Endothelial cell of umbilical vein (primary cell): ENCODE data around the gene IQCB1. TPM values are rescaled to one million over a fixed set of nuclear protein-coding genes. Genes with fewer than 3 reads are reported as not detected.

ENCODE experiments used
- BruUV-seq: library from RNA; stranded (reverse); fragments of 400-500 nt; replicated peaks from 2 replicates; lab custom pipeline; 2021; lab: Mats Ljungman, UMichigan
- CTCF ChIA-PET: fragments of 300-600, 350-600 bp; sonication (Branson Sonifier 250); formaldehyde crosslinking; loops from one replicate; lab custom pipeline; 2021; ENCODE audit warnings: antibody characterized with exemption, inconsistent platforms; lab: Charles Lee
- POLR2A ChIA-PET: fragments of 300-600, 350-600 bp; sonication (Branson Sonifier 250); formaldehyde crosslinking; loops from one replicate; lab custom pipeline; 2021; ENCODE audit warnings: antibody characterized with exemption, inconsistent platforms; lab: Charles Lee
- DNase-seq: peaks from one replicate; pipeline ENCODE4 v3.0.0-alpha.2; 2011; ENCODE audit warnings: low read depth, low spot score
- FAIRE-seq: peaks from 2 replicates; lab custom pipeline; 2011; peaks lifted over from hg19 to GRCh38; lab: Jason Lieb, UNC
- H2AFZ ChIP-seq: 2 replicates; pipeline ENCODE4 v1.6.0; 2012; ENCODE audit warnings: low read depth, low read length, control low read depth, inconsistent platforms
- H3K27ac ChIP-seq: 2 replicates; pipeline ENCODE4 v1.5.1; 2011; ENCODE audit warnings: low read depth, mild to moderate bottlenecking, control low read depth, low read length, moderate library complexity; ENCODE audit not compliant: insufficient read depth
- H3K27me3 ChIP-seq, 2 experiments: 2 replicates each; pipeline versions ENCODE4 v1.6.0 to v1.6.1; 2011; ENCODE audit warnings: low read length in 2 of 2, mixed read lengths in 1 of 2; ENCODE audit not compliant: control insufficient read depth in 2 of 2, insufficient read depth in 2 of 2
- H3K36me3 ChIP-seq, 2 experiments: 2 replicates in 1 of 2; 3 replicates in 1 of 2; pipeline ENCODE4 v1.5.1; 2011; ENCODE audit warnings: low read length in 2 of 2, mild to moderate bottlenecking in 1 of 2, moderate library complexity in 1 of 2; ENCODE audit not compliant: control insufficient read depth in 2 of 2, insufficient read depth in 2 of 2; ENCODE audit errors: extremely low read depth in 1 of 2
- H3K4me1 ChIP-seq: 3 replicates; pipeline ENCODE4 v1.5.1; 2011; ENCODE audit warnings: mild to moderate bottlenecking, low read length; ENCODE audit not compliant: control insufficient read depth, insufficient read depth; ENCODE audit errors: extremely low read depth
- H3K4me2 ChIP-seq: 2 replicates; pipeline ENCODE4 v1.6.1; 2011; ENCODE audit warnings: low read length, control low read depth, mixed read lengths; ENCODE audit not compliant: insufficient read depth
- H3K4me3 ChIP-seq, 3 experiments: fragments of 200-600 bp in 1 of 3; sonication (generic), shearing (Covaris generic) in 1 of 3; replicated peaks in 1 of 3; 2 replicates each; pipeline ENCODE4 v1.5.1; 2011 to 2016; ENCODE audit warnings: control low read depth in 3 of 3, low read length in 3 of 3, mild to moderate bottlenecking in 2 of 3, inconsistent platforms in 1 of 3, low read depth in 1 of 3, moderate library complexity in 1 of 3; ENCODE audit not compliant: insufficient read depth in 1 of 3
- H3K79me2 ChIP-seq: 2 replicates; pipeline ENCODE4 v1.6.0; 2012; ENCODE audit warnings: low read length, inconsistent platforms; ENCODE audit not compliant: control insufficient read depth, insufficient read depth
- H3K9ac ChIP-seq: replicated peaks from 2 replicates; pipeline ENCODE3; 2011; ENCODE audit warnings: low read length, control low read depth; ENCODE audit not compliant: insufficient read depth; ENCODE audit errors: extremely low read depth
- H3K9me1 ChIP-seq: replicated peaks from 3 replicates; pipeline ENCODE4 v1.6.0; 2011; ENCODE audit warnings: mild to moderate bottlenecking, low read length; ENCODE audit not compliant: control insufficient read depth, insufficient read depth; ENCODE audit errors: extremely low read depth
- H3K9me3 ChIP-seq: replicated peaks from 2 replicates; pipeline ENCODE4 v1.5.1; 2012; ENCODE audit warnings: low read length, inconsistent platforms; ENCODE audit not compliant: control insufficient read depth, insufficient read depth
- H4K20me1 ChIP-seq: replicated peaks from 2 replicates; pipeline ENCODE3; 2011; ENCODE audit warnings: mild to moderate bottlenecking, low read length; ENCODE audit not compliant: control insufficient read depth, insufficient read depth; ENCODE audit errors: extremely low read depth
- CTCF ChIP-seq, 2 donors: IDR thresholded peaks; 1 replicate in 1 of 2; 2 replicates in 1 of 2; pipeline ENCODE4 v1.5.1; 2011; ENCODE audit warnings: low read length in 2 of 2, mild to moderate bottlenecking in 2 of 2, moderate library complexity in 2 of 2, control low read depth in 1 of 2, inconsistent platforms in 1 of 2, low read depth in 1 of 2; ENCODE audit not compliant: insufficient read depth in 1 of 2; ENCODE audit errors: extremely low read depth in 1 of 2
- EZH2 ChIP-seq: IDR thresholded peaks from 2 replicates; pipeline ENCODE4 v1.6.1; 2012; ENCODE audit warnings: borderline replicate concordance, low read depth, mild to moderate bottlenecking, moderate library complexity, low read length, inconsistent platforms; ENCODE audit not compliant: severe bottlenecking
- FOS ChIP-seq: IDR thresholded peaks from 2 replicates; pipeline ENCODE4 v1.6.1; 2011; ENCODE audit warnings: mild to moderate bottlenecking, low read length, moderate library complexity, borderline replicate concordance; ENCODE audit not compliant: insufficient read depth
- GATA2 ChIP-seq: IDR thresholded peaks from 2 replicates; pipeline ENCODE4 v1.7.0; 2011; ENCODE audit warnings: low read depth, mild to moderate bottlenecking, moderate library complexity, mixed read lengths, low read length; ENCODE audit not compliant: insufficient read length, insufficient read depth
- JUN ChIP-seq: IDR thresholded peaks from 2 replicates; pipeline ENCODE4 v1.6.1; 2011; ENCODE audit warnings: borderline replicate concordance, low read depth; ENCODE audit not compliant: insufficient read length, insufficient read depth
- MAX ChIP-seq: IDR thresholded peaks from 2 replicates; pipeline ENCODE4 v1.6.1; 2011; ENCODE audit not compliant: insufficient read depth, insufficient read length
- MYC ChIP-seq: IDR thresholded peaks from one replicate; pipeline ENCODE4 v1.6.1; 2011; ENCODE audit warnings: mild to moderate bottlenecking, low read depth, low read length
- POLR2A ChIP-seq: IDR thresholded peaks from 2 replicates; pipeline ENCODE4 v1.6.1; 2012; ENCODE audit warnings: low read depth, mild to moderate bottlenecking, control low read depth, low read length
- POLR2AphosphoS5 ChIP-seq: IDR thresholded peaks from 2 replicates; pipeline ENCODE4 v1.6.1; 2012; ENCODE audit warnings: low read depth, mild to moderate bottlenecking, control low read depth, low read length, moderate library complexity; ENCODE audit not compliant: insufficient read depth
- dilution Hi-C: fragments of 300-500 bp; cut with MboI; formaldehyde crosslinking; loops from one replicate; pipeline ENCODE4 v1.15.0; 2019; ENCODE audit warnings: low sequenced_read_pairs; ENCODE audit not compliant: extremely low pct_ligation_motif_present
- intact Hi-C: fragments of 100-400 bp; cut with micrococcal nuclease; formaldehyde crosslinking; loops from one replicate; pipeline ENCODE4 v1.10.0; 2022
- polyA plus RNA-seq, 4 experiments: library from polyadenylated mRNA; depleted of rRNA in 3 of 4; stranded (reverse) in 3 of 4; unstranded in 1 of 4; fragments of >200 nt; gene quantifications; 2 replicates each; pipeline versions ENCODE4 v1.2.1 to v1.2.3, GENCODE V29; 2011 to 2012; ENCODE audit warnings: missing spikeins in 1 of 4
- total RNA-seq: library from RNA; stranded (reverse); gene quantifications from 2 replicates; pipeline ENCODE4 v1.2.3, GENCODE V29; 2021

IQCB1 gene
- total and polyA plus RNA-seq, 2 donors (not counting 3 experiments of a cell fraction or from before 2014, with no cell fraction given): 9.9 to 22.0 TPM

- POLR2A ChIA-PET: no interaction called here
- Histone ChIP-seq H3K4me2 (no peak overlapping the region), H3K27ac (no peak overlapping the region), H3K9me3 (no peaks in the 10 kb centered on the region), H3K9ac (no peak overlapping the region), H3K9me1 (no peaks in the 10 kb centered on the region), H3K36me3 (no peaks in the 10 kb centered on the region), H3K79me2 (no peaks in the 10 kb centered on the region), H3K4me1 (no peaks in the 10 kb centered on the region), H2AFZ (no peak overlapping the region), H3K4me3 (no peak overlapping the region), H4K20me1 (no peaks in the 10 kb centered on the region), H3K27me3 (no peaks in the 10 kb centered on the region)
- BruUV-seq: no TSS peak
- FAIRE-seq (no peak), DNase-seq (no peak)
- intact Hi-C loops (no loop called here), dilution Hi-C loops (no loop called here)
- TF ChIP-seq MYC: no peak
- TF ChIP-seq JUN: no peak
- TF ChIP-seq GATA2: no peak
- no peak for TF ChIP-seq FOS
- no peak for TF ChIP-seq POLR2AphosphoS5
- TF ChIP-seq CTCF (IDR thresholded peaks at IDR 0.05; ENCODE audit: extremely low read depth in 1 of 2, insufficient read depth in 1 of 2, low read depth in 1 of 2, low read length in 2 of 2): no peak
- TF ChIP-seq POLR2A: no peak
- TF ChIP-seq MAX: no peak
- TF ChIP-seq EZH2: no peak
- CTCF ChIA-PET: no interaction called here
These were observed 40.4 kb downstream of the IQCB1 start for GRCh38 chr3:121794264-121794983.
